Stomach (tissue), 4 donors: ENCODE measurements around the gene NCK1.

Experiments
- POLR2A ChIP-seq, 4 donors: fragments of 450-650 bp; IDR thresholded peaks; one replicate each; pipeline ENCODE4 v1.6.1; 2016; ENCODE audit warnings: antibody characterized with exemption in 4 of 4, control low read depth in 2 of 4, mild to moderate bottlenecking in 1 of 4, moderate library complexity in 1 of 4
- TF ChIP-seq, protein P1 (sequence below), 7 experiments: fragments of 450-650 bp in 4 of 7; fragments of 200-600 bp in 3 of 7; sonication (generic) in 3 of 7; IDR thresholded peaks; one replicate each; pipeline ENCODE4 v1.5.1; 2016 to 2019; ENCODE audit warnings: antibody characterized with exemption in 7 of 7, control low read depth in 2 of 7, mild to moderate bottlenecking in 1 of 7

DNA sequence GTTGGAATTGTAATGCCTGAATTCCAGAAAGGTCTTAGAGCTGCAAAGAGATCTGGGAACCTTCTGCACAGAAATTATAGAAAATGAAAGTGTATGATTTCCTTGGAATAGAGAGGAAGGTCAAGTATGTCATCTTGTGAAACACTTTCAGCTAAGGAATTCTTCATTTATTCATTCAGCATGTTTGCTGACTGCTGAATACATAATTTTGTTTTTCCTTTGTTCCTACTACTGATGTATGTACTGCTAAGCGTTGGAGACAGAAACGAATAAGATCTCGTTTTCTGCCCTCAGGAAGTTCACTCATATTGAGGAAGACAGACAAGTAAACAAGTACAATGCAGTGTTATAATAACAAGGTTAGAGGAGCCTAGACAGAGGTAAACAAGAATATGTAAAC is 81.4 kb downstream of the NCK1 start:
- no peak for TF ChIP-seq POLR2A (IDR thresholded peaks at IDR 0.05)
- TF ChIP-seq, protein P1, sequence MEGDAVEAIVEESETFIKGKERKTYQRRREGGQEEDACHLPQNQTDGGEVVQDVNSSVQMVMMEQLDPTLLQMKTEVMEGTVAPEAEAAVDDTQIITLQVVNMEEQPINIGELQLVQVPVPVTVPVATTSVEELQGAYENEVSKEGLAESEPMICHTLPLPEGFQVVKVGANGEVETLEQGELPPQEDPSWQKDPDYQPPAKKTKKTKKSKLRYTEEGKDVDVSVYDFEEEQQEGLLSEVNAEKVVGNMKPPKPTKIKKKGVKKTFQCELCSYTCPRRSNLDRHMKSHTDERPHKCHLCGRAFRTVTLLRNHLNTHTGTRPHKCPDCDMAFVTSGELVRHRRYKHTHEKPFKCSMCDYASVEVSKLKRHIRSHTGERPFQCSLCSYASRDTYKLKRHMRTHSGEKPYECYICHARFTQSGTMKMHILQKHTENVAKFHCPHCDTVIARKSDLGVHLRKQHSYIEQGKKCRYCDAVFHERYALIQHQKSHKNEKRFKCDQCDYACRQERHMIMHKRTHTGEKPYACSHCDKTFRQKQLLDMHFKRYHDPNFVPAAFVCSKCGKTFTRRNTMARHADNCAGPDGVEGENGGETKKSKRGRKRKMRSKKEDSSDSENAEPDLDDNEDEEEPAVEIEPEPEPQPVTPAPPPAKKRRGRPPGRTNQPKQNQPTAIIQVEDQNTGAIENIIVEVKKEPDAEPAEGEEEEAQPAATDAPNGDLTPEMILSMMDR (IDR thresholded peaks at IDR 0.05): no peak
